Measurements from ENCODE around the gene SIGLEC15.

Gene SIGLEC15

GRCh38 chr18:45880876-45881558 lies 55.5 kb downstream of the SIGLEC15 start:
- DNase-seq: no peak

DNA sequence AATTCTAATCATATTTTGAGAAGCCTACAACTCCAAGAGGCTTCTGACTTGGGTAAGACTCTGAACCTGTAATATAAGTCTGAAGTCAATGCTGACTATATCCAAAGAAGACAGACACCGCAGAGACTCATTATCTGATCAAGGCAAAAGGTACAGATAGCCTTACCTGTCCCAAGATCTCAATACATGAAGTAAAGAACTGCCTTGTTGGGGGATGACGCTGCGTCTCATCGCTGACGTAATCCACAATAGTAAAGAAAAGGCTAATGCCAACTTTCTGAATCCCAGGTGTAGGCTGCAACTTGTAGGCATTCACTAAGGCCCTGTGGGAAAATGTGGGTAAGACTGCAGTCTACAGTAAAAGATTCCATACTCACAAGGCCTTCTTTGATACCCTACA lies 62.1 kb downstream of the SIGLEC15 start:
- DNase-seq: no peak

DNA sequence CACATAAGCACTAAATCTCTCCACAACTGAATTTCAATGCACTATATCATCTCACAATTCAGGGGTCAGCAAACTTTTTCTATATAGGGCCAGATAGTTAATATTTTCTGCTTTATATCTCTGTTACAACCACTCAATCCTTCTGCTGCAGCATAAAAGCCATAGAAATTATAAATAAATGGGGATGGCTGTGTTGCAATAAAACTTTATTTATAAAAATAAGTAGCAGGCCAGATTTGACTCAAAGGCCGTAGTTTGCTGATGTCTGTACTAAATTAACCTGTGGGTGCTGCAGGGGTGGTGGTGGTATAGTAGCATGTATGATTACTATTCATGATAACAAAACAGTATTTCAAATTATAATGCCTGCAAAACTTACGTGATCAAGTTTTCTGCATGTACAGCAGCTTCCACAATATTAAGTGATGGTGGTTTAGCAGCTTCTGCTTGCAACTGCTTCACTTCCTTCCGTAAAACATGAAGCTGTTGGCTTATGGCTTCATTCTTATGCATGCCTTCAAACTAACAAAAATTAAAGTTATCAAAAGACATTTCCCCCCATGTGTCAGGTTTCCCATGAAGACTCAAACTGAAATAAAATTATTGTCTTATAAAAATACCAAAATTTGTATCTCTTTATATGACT lies 64.1 kb downstream of the SIGLEC15 start:
- no peak for DNase-seq

DNA sequence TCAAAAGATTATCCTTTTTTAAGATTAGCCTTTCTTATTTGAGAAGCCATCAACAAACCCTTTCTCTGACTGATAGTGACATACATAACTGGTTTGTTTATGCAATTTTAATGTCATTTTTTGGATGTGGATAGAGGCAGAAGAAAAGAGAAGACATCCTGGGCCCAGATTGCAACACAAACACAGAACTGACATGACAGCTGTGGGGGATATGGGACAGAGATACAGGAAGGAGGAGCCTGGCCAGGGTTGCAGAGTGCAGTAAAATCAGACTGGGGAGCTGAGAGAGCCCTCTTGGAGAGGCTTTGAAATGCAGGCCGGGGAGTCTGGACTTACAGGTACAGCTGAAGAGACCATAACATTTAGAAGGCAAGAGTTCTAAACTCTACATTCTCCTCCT lies 65.1 kb downstream of the SIGLEC15 start:
- no peak for DNase-seq

GRCh38 chr18:45891806-45892205 lies 66.3 kb downstream of the SIGLEC15 start:
- no peak for DNase-seq
